Putamen (tissue), 1 donor: ENCODE measurements around the gene SYPL2.
A peak's percentile ranks its signal among the peaks of the same experiment; 100 is the strongest.
"Not testable (repeated sequence)": the region's sequence is repeated elsewhere in the genome, so short reads cannot be mapped to it uniquely, and the experiment has no call there.

Source experiments
- DNase-seq: peaks from one replicate; pipeline ENCODE4 v3.0.0-alpha.2; 2016; ENCODE audit warnings: low spot score

The SYPL2 gene

DNA sequence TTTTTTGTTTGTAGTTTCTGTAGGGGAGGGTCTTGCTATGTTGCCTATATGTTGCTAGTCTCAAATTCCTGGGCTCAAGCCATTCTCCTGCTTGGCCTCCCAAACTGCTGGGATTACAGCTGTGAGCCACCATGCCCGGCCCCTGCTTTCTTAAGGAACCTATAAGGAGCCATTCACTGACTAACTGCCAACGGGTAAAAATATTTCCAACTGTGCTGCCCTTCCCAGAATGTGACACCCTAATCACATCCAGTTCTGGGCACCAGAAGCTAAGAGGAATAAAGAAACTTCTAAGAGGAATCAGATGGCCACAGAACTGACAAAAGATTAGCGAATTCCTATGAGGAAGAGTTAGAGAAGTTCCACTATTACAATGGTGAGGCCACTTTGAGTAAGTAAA is 6.4 kb downstream of the SYPL2 start:
- no peak for DNase-seq

DNA sequence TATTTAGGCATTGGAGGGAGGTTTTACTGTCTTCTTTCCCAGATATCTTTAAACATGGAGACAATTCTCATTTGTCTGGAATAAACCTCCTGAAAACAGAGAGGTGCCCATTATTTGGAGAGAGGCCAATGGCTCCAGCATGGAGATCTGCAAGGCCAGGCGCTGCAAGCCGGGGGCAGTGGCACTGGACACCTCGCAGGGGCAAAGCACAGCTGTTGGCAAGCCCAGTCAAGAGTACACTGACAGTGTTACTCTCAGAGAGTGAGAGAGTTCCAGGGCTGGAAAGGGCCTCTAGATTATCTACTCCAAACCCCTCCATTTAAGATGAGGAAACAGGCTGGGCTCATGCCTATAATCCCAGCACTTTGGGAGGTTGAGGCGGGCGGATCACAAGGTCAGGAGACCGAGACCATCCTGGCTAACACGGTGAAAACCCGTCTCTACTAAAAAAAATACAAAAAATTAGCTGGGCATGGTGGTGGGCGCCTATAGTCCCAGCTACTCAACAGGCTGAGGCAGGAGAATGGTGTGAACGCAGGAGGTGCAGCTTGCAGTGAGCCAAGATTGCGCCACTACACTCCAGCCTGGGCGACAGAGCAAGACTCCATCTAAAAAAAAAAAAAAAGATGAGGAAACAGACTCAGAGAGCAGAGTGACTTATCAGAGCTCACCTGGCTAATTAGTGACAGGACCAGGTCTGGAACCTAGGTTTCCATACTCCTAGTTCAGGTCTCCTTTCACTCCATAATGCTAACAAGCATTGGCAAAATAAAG is 7.1 kb downstream of the SYPL2 start:
- not testable (repeated sequence) for DNase-seq

- DNase-seq, result no peak
These were observed 8.4 kb downstream of the SYPL2 start for GRCh38 chr1:109474697-109475096.

DNA sequence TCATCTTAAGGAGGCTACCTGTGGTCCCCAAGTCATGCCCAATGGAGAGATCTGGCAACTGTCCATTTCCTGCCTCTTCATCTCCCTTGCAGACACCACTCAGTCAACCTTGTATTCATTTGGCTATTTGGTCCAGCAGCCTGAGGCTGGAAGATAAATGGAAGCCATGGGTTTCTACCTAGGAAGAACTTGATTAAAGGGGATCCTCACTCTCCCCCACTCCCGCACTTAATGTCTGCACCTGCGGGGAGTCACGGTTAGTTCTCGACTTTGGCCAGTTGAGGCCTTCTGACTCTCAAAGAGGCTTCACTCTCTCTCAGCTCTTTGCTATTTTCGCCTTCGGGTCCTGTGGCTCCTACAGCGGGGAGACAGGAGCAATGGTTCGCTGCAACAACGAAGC is 8.9 kb downstream of the SYPL2 start:
- no peak for DNase-seq

- no peak for DNase-seq
These were observed 10.5 kb downstream of the SYPL2 start for GRCh38 chr1:109476825-109477224.

DNA sequence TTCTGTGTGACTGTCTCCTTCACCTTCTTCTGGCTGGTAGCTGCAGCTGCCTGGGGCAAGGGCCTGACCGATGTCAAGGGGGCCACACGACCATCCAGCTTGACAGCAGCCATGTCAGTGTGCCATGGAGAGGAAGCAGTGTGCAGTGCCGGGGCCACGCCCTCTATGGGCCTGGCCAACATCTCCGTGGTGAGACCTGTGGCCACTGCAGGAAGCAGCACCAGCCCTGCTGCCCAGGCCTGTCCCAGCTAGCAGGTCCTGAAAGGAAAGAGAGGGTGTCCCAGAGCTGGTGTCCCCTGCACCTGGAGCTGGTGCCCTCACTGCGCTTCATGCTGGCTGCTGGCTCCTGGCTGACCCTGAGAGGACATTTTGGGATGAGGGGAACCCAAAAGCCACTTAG is 11.5 kb downstream of the SYPL2 start:
- DNase-seq, result no peak

DNA sequence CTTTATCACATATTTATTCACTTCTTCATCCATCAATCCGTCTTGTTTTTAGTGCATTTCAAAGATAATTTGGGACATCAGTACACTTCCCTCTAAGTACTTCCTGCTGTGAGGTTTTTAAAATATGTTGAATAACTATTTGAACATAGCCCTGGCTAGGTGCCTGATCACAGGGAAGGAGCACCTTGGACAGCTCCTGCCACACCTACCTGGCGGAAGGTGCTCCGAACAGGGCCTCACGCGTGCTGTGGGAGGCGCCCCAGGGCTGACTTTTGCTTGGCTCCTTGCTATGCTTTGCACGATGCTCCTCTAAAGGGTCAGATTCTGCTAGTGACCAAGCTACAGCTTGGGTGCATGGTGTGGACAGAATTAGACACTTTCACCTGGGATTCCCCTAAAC is 12.5 kb downstream of the SYPL2 start:
- DNase-seq, result no peak

- no peak for DNase-seq
These were observed 13.0 kb downstream of the SYPL2 start for GRCh38 chr1:109479311-109479710.

- no peak for DNase-seq
These were observed 13.6 kb downstream of the SYPL2 start for GRCh38 chr1:109479901-109480300.

- DNase-seq, result no peak
These were observed 15.3 kb downstream of the SYPL2 start for GRCh38 chr1:109481646-109482045.

GRCh38 chr1:109482242-109482641 is 15.9 kb downstream of the SYPL2 start:
- no peak for DNase-seq

- DNase-seq, result no peak
These were observed 16.7 kb downstream of the SYPL2 start for GRCh38 chr1:109482791-109483671.

DNA sequence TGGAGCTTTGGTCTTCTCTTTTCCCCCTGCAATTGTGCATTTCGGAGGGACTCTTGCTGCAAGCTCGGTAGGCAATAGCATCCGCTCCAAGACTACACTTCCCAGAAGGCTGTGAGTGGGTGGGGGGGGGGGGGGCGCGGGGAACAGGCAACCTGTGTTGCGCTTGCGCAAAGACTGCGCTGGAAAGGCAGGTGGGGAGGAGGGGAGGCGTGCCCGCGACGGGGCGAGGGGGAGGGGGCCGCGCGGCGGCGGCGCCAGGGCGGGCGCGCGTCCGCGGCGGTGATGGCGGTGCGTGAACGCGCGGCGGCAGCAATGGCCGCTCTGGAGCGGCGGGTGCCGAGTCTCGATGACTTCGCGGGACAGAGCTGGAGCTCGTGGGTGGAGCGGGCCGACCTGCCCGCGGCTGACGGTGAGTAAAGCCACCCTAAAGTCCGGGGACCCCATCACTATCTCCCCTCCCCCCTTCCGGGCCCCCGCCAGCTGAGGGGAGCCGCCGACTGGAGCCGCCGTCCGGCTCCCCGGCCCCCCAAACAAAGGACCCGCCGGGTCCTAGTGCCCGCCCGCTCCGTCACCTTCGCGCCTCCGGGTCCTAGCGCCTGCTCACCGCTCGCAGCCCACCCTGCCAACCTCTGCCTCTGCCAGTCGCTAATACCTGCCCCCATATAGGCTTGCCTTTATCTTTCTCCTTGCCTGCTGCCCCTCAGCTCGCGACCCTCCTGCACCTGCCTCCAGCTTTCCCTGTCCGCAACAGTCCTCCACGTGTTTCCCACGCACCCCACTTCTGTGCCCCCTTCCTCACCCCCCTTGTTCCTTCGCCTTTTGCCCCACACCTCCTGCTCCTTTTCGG is 17.5 kb downstream of the SYPL2 start, which contains the start of gene ATXN7L2:
TSS of gene ATXN7L2 (plus strand) at position 234 of the 847 bp plus-strand sequence. CDS start at position 283, 49 bp downstream.
- DNase-seq, result peak; percentile 94

DNA sequence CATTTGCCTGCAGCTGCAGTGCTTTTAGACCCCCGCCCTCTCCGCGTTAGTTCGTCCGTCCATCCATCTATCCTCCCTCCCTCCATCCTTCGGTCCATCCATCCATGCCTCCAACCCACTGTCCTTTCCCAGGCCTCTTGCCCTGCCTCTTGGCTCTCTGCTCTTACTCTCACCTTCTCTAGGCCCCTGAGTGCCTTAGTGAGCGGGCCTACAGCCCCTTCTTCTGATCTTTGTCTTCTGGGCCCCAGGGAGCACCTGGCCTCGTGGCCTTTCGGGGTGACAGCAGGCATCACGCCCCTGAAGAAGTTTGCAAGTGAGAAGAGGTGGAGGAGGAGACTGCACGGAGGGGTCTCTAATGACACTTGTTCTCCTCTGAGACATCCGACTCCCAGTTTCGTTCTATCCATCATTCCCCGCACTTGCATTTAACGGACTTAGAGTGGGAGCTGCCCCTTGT is 18.2 kb downstream of the SYPL2 start:
- no peak for DNase-seq

DNA sequence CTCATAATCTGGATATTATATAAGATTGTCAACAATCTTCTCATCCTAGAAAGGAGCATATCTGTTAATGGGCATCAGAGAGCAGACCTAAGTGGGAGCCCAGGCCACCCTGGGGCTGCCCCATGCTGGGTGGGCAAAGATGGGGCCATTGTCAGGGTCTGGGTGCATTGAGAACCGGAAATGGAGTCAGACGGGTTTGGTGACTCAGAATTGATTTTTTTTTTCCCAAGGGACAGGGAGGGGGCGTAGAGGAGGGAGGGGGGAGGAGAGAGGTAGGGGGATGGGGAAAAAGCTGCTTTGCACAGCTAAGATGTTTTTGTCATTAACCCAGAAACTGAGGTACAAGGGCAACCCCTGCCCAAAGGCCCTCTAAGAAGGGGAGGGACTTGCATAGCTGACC is 18.7 kb downstream of the SYPL2 start:
- DNase-seq, result no peak

DNA sequence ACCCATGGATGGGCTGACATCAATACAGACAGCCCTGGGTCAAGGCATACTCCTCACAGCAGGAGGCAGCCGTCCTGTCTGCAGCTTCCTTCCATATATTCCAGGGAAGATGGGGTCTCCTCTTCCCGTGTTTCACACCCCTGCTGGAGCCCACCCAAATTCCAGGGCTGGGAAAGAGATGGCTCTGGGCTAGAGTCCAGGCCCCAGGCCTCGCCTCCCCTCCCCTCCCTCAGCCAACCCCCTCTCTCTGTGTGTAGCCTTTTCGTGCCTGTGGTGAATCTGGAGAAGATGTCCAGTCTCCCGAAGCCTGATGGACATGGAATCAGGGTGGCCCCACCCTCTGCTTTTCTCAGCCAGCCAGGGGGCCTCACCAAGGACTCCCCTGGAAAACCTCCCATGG is 20.9 kb downstream of the SYPL2 start:
- DNase-seq, result no peak

GRCh38 chr1:109488201-109488600 is 21.9 kb downstream of the SYPL2 start:
- DNase-seq, result no peak

GRCh38 chr1:109488696-109489095 is 22.4 kb downstream of the SYPL2 start:
- DNase-seq, result no peak

GRCh38 chr1:109490029-109490933 is 23.9 kb downstream of the SYPL2 start:
- peak; percentile 57 for DNase-seq

GRCh38 chr1:109490934-109491302 is 24.6 kb downstream of the SYPL2 start:
- no peak for DNase-seq

DNA sequence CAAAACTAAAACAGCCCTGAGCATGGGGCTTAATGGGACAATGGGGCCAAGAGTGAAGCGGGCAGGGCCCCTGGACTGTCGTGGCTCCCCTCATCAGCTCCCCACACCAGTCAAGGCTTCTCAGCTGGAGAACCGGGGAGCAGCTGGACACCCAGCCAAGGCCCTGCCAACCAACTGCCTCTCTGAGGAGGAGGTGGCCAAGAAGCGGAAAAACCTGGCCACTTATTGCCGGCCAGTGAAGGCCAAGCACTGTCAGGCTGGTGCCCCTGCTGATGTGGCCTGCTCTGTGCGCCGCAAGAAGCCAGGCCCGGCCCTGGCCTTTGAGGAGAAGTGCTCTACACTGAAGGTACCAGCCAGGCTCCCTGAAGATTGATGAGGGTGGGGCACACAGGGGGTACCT is 25.0 kb downstream of the SYPL2 start:
- no peak for DNase-seq
